ENCODE results near the gene PPP2R2B. TPM values are rescaled to one million over a fixed set of nuclear protein-coding genes. Genes with fewer than 3 reads are reported as not detected.

The PPP2R2B gene
- total RNA-seq, 1 experiment from 2014 or later: 20.3 TPM

- ATAC-seq: no peak
- no peak for DNase-seq (ENCODE audit: low spot score)
- ChIA-PET POLR2A (no interaction called here), CTCF (no interaction called here)
- no peak overlapping the region for H3K4me3 Mint-ChIP-seq
- peaks cover 27% of the 10 kb centered on the region for H3K36me3 Mint-ChIP-seq
- no peak overlapping the region for H3K27ac Mint-ChIP-seq
- peaks cover 23% of the 10 kb centered on the region for H3K4me1 Mint-ChIP-seq
- H3K27me3 Mint-ChIP-seq (ENCODE audit: low read depth): no peaks in the 10 kb centered on the region
- TF ChIP-seq HMGXB4 (CRISPR knock-in tag; IDR thresholded peaks at IDR 0.05): no peak
- no peak for TF ChIP-seq TEAD1 (CRISPR knock-in tag; IDR thresholded peaks at IDR 0.05)
- no peak for TF ChIP-seq HMGA2 (CRISPR knock-in tag; IDR thresholded peaks at IDR 0.05)
- no peak for TF ChIP-seq RORB (CRISPR knock-in tag; IDR thresholded peaks at IDR 0.05)
- TF ChIP-seq ATF1 (CRISPR knock-in tag; IDR thresholded peaks at IDR 0.05): no peak
- no peak for TF ChIP-seq ZNF232 (CRISPR knock-in tag; IDR thresholded peaks at IDR 0.05)
- TF ChIP-seq NR3C1 (CRISPR knock-in tag; conservative IDR thresholded peaks at IDR 0.05; ENCODE audit: low read depth): no peak
- no peak for TF ChIP-seq USF2 (CRISPR knock-in tag; IDR thresholded peaks at IDR 0.05)
- TF ChIP-seq E2F5 (CRISPR knock-in tag; IDR thresholded peaks at IDR 0.05): no peak
- no peak for TF ChIP-seq EMX1 (CRISPR knock-in tag; IDR thresholded peaks at IDR 0.05)
- no peak for TF ChIP-seq ZNF532 (CRISPR knock-in tag; IDR thresholded peaks at IDR 0.05; ENCODE audit: borderline replicate concordance)
- no peak for TF ChIP-seq TCF7 (CRISPR knock-in tag; IDR thresholded peaks at IDR 0.05; ENCODE audit: low read depth)
- TF ChIP-seq IRF1 (CRISPR knock-in tag; IDR thresholded peaks at IDR 0.05): no peak
- TF ChIP-seq ZNF423 (CRISPR knock-in tag; IDR thresholded peaks at IDR 0.05): no peak
- TF ChIP-seq SMAD4 (CRISPR knock-in tag; IDR thresholded peaks at IDR 0.05): no peak
- no peak for TF ChIP-seq ZNF671 (CRISPR knock-in tag; IDR thresholded peaks at IDR 0.05)
- TF ChIP-seq AFF4 (CRISPR knock-in tag; IDR thresholded peaks at IDR 0.05; ENCODE audit: borderline replicate concordance): no peak
- no peak for TF ChIP-seq FOXJ3 (CRISPR knock-in tag; IDR thresholded peaks at IDR 0.05; ENCODE audit: borderline replicate concordance)
- no peak for TF ChIP-seq ZNF317 (CRISPR knock-in tag; IDR thresholded peaks at IDR 0.05; ENCODE audit: borderline replicate concordance, low read depth)
- peaks cover 35% of the 10 kb centered on the region for H3K9me3 Mint-ChIP-seq
Observed at GRCh38 chr5:146779211-146779869, 99.2 kb downstream of the PPP2R2B start.
